HFFc6 (cell line): ENCODE results near the gene CEBPZ. TPM values are rescaled to one million over a fixed set of nuclear protein-coding genes. Genes with fewer than 3 reads are reported as not detected.

Experiments used
- DNase-seq: peaks from one replicate; pipeline ENCODE4 v3.0.0-alpha.2; 2018
- H3K27ac Mint-ChIP-seq: 2 replicates; pipeline ENCODE4 v1.8.0; 2020; ENCODE audit warnings: mild to moderate bottlenecking, mixed read lengths
- H3K27me3 Mint-ChIP-seq: 2 replicates; pipeline ENCODE4 v1.8.0; 2021; ENCODE audit warnings: mild to moderate bottlenecking, moderate library complexity, mixed read lengths; ENCODE audit not compliant: insufficient read depth
- H3K36me3 Mint-ChIP-seq: 2 replicates; pipeline ENCODE4 v1.8.0; 2021; ENCODE audit warnings: low read depth, mixed read lengths
- H3K4me1 Mint-ChIP-seq: 2 replicates; pipeline ENCODE4 v1.8.0; 2020; ENCODE audit warnings: low read depth, mixed read lengths
- H3K4me3 Mint-ChIP-seq: 2 replicates; pipeline ENCODE4 v1.8.0; 2020; ENCODE audit warnings: mild to moderate bottlenecking, moderate library complexity, mixed read lengths
- H3K9me3 Mint-ChIP-seq: 2 replicates; pipeline ENCODE4 v1.8.0; 2020; ENCODE audit warnings: mild to moderate bottlenecking, mixed read lengths
- CTCF ChIP-seq: fragments of 200-600 bp; sonication (generic); IDR thresholded peaks from 2 replicates; pipeline ENCODE4 v1.5.0; 2021; ENCODE audit warnings: antibody characterized with exemption, mild to moderate bottlenecking
- total RNA-seq, 6 experiments: library from RNA; stranded (reverse); fragmentation: NEBNext Ultra II Directional; extraction: Animal tissue kit (Norgen Biotek cat#: 25700); gene quantifications; 2 replicates in 1 of 6; 3 replicates in 5 of 6; pipeline ENCODE4 v1.2.3, GENCODE V29; 2021

The CEBPZ gene
- total RNA-seq, 6 experiments from 2014 or later: 36.9 to 50.2 (median 40.7) TPM

- no peak for TF ChIP-seq CTCF
- Mint-ChIP-seq H3K27ac (no peak within 1 kb of the TSS), H3K4me3 (no peak within 1 kb of the TSS), H3K9me3 (no peaks in the 10 kb centered on the region), H3K36me3 (no peaks in the 10 kb centered on the region), H3K27me3 (peaks cover 17% of the 10 kb centered on the region), H3K4me1 (peaks cover 18% of the 10 kb centered on the region)
- no peak for DNase-seq
Observed at GRCh38 chr2:37188570-37188969, 42.8 kb downstream of the CEBPZ start, which contains the start of gene SULT6B1. Gene SULT6B1 (minus strand): TSS chr2:37188670. CDS start chr2:37188640, 30 bp downstream.

GRCh38 chr2:37181726-37182684 lies 49.4 kb downstream of the CEBPZ start:
- peak overlapping the region; percentile 34 for H3K27ac Mint-ChIP-seq
- no peaks in the 10 kb centered on the region for H3K9me3 Mint-ChIP-seq
- H3K36me3 Mint-ChIP-seq: no peaks in the 10 kb centered on the region
- H3K27me3 Mint-ChIP-seq: peaks cover 22% of the 10 kb centered on the region
- peaks cover 27% of the 10 kb centered on the region for H3K4me1 Mint-ChIP-seq
- H3K4me3 Mint-ChIP-seq: peak overlapping the region; percentile 48
- no peak for TF ChIP-seq CTCF
- peak; percentile 62 for DNase-seq

- Mint-ChIP-seq H3K9me3 (no peaks in the 10 kb centered on the region), H3K4me1 (peaks cover 27% of the 10 kb centered on the region), H3K27me3 (peaks cover 16% of the 10 kb centered on the region), H3K27ac (no peak overlapping the region), H3K36me3 (no peaks in the 10 kb centered on the region), H3K4me3 (no peak overlapping the region)
- no peak for DNase-seq
- TF ChIP-seq CTCF: no peak
Observed at GRCh38 chr2:37180640-37181039, 50.8 kb downstream of the CEBPZ start.

GRCh38 chr2:37180006-37180639 lies 51.3 kb downstream of the CEBPZ start:
- DNase-seq: no peak
- Mint-ChIP-seq H3K27ac (no peak overlapping the region), H3K4me1 (peaks cover 27% of the 10 kb centered on the region), H3K9me3 (no peaks in the 10 kb centered on the region), H3K36me3 (no peaks in the 10 kb centered on the region), H3K27me3 (peaks cover 16% of the 10 kb centered on the region), H3K4me3 (peak overlapping the region; percentile 61)
- TF ChIP-seq CTCF: peak; percentile 20; the same call in 1 of the 2 replicates

GRCh38 chr2:37173741-37174140 lies 57.7 kb downstream of the CEBPZ start:
- Mint-ChIP-seq H3K36me3 (no peaks in the 10 kb centered on the region), H3K9me3 (no peaks in the 10 kb centered on the region), H3K27ac (no peak overlapping the region), H3K4me3 (no peak overlapping the region), H3K4me1 (no peaks in the 10 kb centered on the region), H3K27me3 (peaks cover 7% of the 10 kb centered on the region)
- no peak for TF ChIP-seq CTCF
- DNase-seq: no peak
